HepG2 (cell line): ENCODE measurements around the gene XRCC3. TPM values are rescaled to one million over a fixed set of nuclear protein-coding genes. Genes with fewer than 3 reads are reported as not detected.

Source experiments
- ATAC-seq: fragments of 200-7000 bp; cut with Tn5 transposase; 3 replicates; pipeline ENCODE4 v1.9.1; 2020; ENCODE audit warnings: mild to moderate bottlenecking, moderate library complexity
- BruUV-seq: library from RNA; stranded (reverse); fragments of 400-500 nt; replicated peaks from 2 replicates; lab custom pipeline; 2021; lab: Mats Ljungman, UMichigan
- CTCF ChIA-PET: fragments of 300-600 bp; formaldehyde crosslinking; extraction: SDS; loops from one replicate; lab custom pipeline; 2021; ENCODE audit warnings: low total read pairs, inconsistent platforms, low intra/inter-chr PET ratio; lab: Yijun Ruan, JAX
- POLR2A ChIA-PET: fragments of 350-600 bp; sonication (Branson Sonifier 250); formaldehyde crosslinking; loops from one replicate; lab custom pipeline; 2020; ENCODE audit warnings: antibody characterized with exemption, inconsistent platforms; lab: Yijun Ruan, JAX
- DNase-seq: peaks from one replicate; pipeline ENCODE4 v3.0.0-alpha.2; 2015; ENCODE audit warnings: low spot score
- FAIRE-seq: peaks from 3 replicates; lab custom pipeline; 2011; peaks lifted over from hg19 to GRCh38; lab: Jason Lieb, UNC
- H2AFZ ChIP-seq: one replicate; pipeline ENCODE4 v1.6.1; 2011; ENCODE audit warnings: low read length, inconsistent platforms
- H3K27ac ChIP-seq: fragments of 300-600 bp; 3 replicates; pipeline ENCODE4 v1.8.0; 2011; ENCODE audit warnings: mixed run types, mild to moderate bottlenecking, mixed read lengths, low read length, inconsistent platforms; ENCODE audit not compliant: insufficient read depth; ENCODE audit errors: extremely low read length
- H3K27me3 ChIP-seq, 2 experiments: fragments of 200-600 bp in 1 of 2; 2 replicates in 1 of 2; 3 replicates in 1 of 2; pipeline versions ENCODE4 v1.6.0 to v1.8.0; 2011; ENCODE audit warnings: low read length in 2 of 2, mild to moderate bottlenecking in 2 of 2, moderate library complexity in 2 of 2, inconsistent platforms in 1 of 2; ENCODE audit not compliant: insufficient read depth in 2 of 2, control insufficient read depth in 1 of 2
- H3K36me3 ChIP-seq, 2 experiments: fragments of 200-600 bp in 1 of 2; replicated peaks in 1 of 2; 2 replicates in 1 of 2; 3 replicates in 1 of 2; pipeline versions ENCODE4 v1.5.1 to v1.8.0; 2011; ENCODE audit warnings: low read length in 2 of 2, inconsistent platforms in 1 of 2; ENCODE audit not compliant: insufficient read depth in 2 of 2, control insufficient read depth in 1 of 2
- H3K4me1 ChIP-seq: 2 replicates; pipeline ENCODE4 v1.5.1; 2012; ENCODE audit warnings: low read length, inconsistent platforms; ENCODE audit not compliant: insufficient read depth
- H3K4me2 ChIP-seq: 2 replicates; pipeline ENCODE4 v1.6.0; 2011; ENCODE audit warnings: low read depth, low read length, inconsistent platforms
- H3K4me3 ChIP-seq, 3 experiments: fragments of 200-600 bp in 1 of 3; sonication (generic), shearing (Covaris generic) in 1 of 3; replicated peaks in 1 of 3; 2 replicates each; pipeline ENCODE4 v1.5.1; 2011 to 2016; ENCODE audit warnings: low read length in 3 of 3, inconsistent platforms in 2 of 3, low read depth in 2 of 3, mild to moderate bottlenecking in 2 of 3, control low read depth in 1 of 3, mixed read lengths in 1 of 3; ENCODE audit not compliant: insufficient read depth in 1 of 3
- H3K79me2 ChIP-seq: one replicate; pipeline ENCODE4 v1.6.1; 2011; ENCODE audit warnings: low read length, inconsistent platforms; ENCODE audit not compliant: insufficient read depth
- H3K9ac ChIP-seq: 2 replicates; pipeline ENCODE4 v1.6.0; 2011; ENCODE audit warnings: mild to moderate bottlenecking, low read depth, low read length, inconsistent platforms; ENCODE audit not compliant: insufficient read depth
- H3K9me3 ChIP-seq: 2 replicates; pipeline ENCODE4 v1.5.1; 2012; ENCODE audit warnings: mild to moderate bottlenecking, low read length
- H4K20me1 ChIP-seq: 2 replicates; pipeline ENCODE4 v1.6.0; 2011; ENCODE audit warnings: inconsistent platforms, mild to moderate bottlenecking, low read length, moderate library complexity; ENCODE audit not compliant: insufficient read depth
- CHD4 ChIP-seq: fragments of 200-600 bp; sonication (generic); IDR thresholded peaks from 2 replicates; pipeline ENCODE4 v1.7.0; 2017; ENCODE audit warnings: mild to moderate bottlenecking, low read length, borderline replicate concordance
- KAT2B ChIP-seq: fragments of 150-350 bp; IDR thresholded peaks from 2 replicates; pipeline ENCODE4 v1.6.1; 2014; ENCODE audit warnings: low read depth, low read length, borderline replicate concordance
- MXD1 ChIP-seq: sonication (generic); formaldehyde crosslinking; IDR thresholded peaks from 2 replicates; pipeline ENCODE4 v1.4.0; 2020; ENCODE audit warnings: mild to moderate bottlenecking, missing genetic modification reagents
- ZBTB20 ChIP-seq: sonication (generic); formaldehyde crosslinking; IDR thresholded peaks from 2 replicates; pipeline ENCODE4 v1.8.1; 2023; ENCODE audit warnings: missing genetic modification reagents, low read depth, mild to moderate bottlenecking, borderline replicate concordance
- ZMYM2 ChIP-seq: sonication (generic); formaldehyde crosslinking; IDR thresholded peaks from 2 replicates; pipeline ENCODE4 v1.8.0; 2022; ENCODE audit warnings: mild to moderate bottlenecking, missing genetic modification reagents
- ZNF605 ChIP-seq: sonication (generic); formaldehyde crosslinking; IDR thresholded peaks from 2 replicates; pipeline ENCODE4 v1.8.0; 2022; ENCODE audit warnings: mild to moderate bottlenecking, missing genetic modification reagents
- ZNF776 ChIP-seq: sonication (generic); formaldehyde crosslinking; IDR thresholded peaks from 2 replicates; pipeline ENCODE4 v1.4.0; 2020; ENCODE audit warnings: mild to moderate bottlenecking, missing genetic modification reagents
- WGBS: methylation state at CpG from one replicate; pipeline ENCODE4 v1.1.6; 2017; ENCODE audit warnings: low lambda C conversion rate; 5-methylcytosine and 5-hydroxymethylcytosine counted together
- in situ Hi-C: cut with HindIII; loops from 2 replicates; pipeline ENCODE4 v1.10.0; 2017; ENCODE audit warnings: low pct_unique_long_range_greater_than_20kb; ENCODE audit not compliant: extremely low pct_ligation_motif_present
- intact Hi-C: fragments of 100-400 bp; cut with micrococcal nuclease; formaldehyde crosslinking; loops from one replicate; pipeline ENCODE4 v1.10.0; 2022; ENCODE audit not compliant: unreplicated experiment
- polyA plus RNA-seq, 8 experiments: library from polyadenylated mRNA; depleted of rRNA in 3 of 8; stranded (reverse) in 7 of 8; unstranded in 1 of 8; fragments of >200 nt; fragmentation: Illumina TruSeq in 4 of 8; extraction: Trizol in 4 of 8; gene quantifications; 2 replicates each; pipeline versions ENCODE4 v1.2.1 to v1.2.3, GENCODE V29; 2011 to 2016; ENCODE audit warnings: low read depth in 4 of 8, missing spikeins in 1 of 8, mixed read lengths in 1 of 8; ENCODE audit not compliant: insufficient read depth in 1 of 8
- total RNA-seq, 5 experiments: library from RNA; depleted of rRNA; stranded (reverse); fragments of >200 nt; fragmentation: Illumina TruSeq; extraction: Trizol; gene quantifications; 2 replicates each; pipeline ENCODE4 v1.2.3, GENCODE V29; 2016; ENCODE audit warnings: low read depth in 1 of 5
- TF ChIP-seq, protein P1 (sequence below): sonication (generic); formaldehyde crosslinking; IDR thresholded peaks from 2 replicates; pipeline ENCODE4 v1.4.0; 2020; ENCODE audit warnings: missing genetic modification reagents, mild to moderate bottlenecking, borderline replicate concordance
- TF ChIP-seq, protein P2 (sequence below): sonication (generic); formaldehyde crosslinking; IDR thresholded peaks from 2 replicates; pipeline ENCODE4 v1.4.0; 2020; ENCODE audit warnings: mild to moderate bottlenecking, missing genetic modification reagents
- TF ChIP-seq, protein P3 (sequence below): sonication (generic); IDR thresholded peaks from 2 replicates; pipeline ENCODE4 v1.6.1; 2016; ENCODE audit warnings: low read depth, borderline replicate concordance

The XRCC3 gene
- total and polyA plus RNA-seq, 2 of the 13 experiments (the other 11 are each of a cell fraction or from before 2014, with no cell fraction given) = 5.4 to 25.8 TPM

- POLR2A ChIA-PET = no interaction called here
- intact Hi-C loops = no loop called here
- TF ChIP-seq, protein P1, sequence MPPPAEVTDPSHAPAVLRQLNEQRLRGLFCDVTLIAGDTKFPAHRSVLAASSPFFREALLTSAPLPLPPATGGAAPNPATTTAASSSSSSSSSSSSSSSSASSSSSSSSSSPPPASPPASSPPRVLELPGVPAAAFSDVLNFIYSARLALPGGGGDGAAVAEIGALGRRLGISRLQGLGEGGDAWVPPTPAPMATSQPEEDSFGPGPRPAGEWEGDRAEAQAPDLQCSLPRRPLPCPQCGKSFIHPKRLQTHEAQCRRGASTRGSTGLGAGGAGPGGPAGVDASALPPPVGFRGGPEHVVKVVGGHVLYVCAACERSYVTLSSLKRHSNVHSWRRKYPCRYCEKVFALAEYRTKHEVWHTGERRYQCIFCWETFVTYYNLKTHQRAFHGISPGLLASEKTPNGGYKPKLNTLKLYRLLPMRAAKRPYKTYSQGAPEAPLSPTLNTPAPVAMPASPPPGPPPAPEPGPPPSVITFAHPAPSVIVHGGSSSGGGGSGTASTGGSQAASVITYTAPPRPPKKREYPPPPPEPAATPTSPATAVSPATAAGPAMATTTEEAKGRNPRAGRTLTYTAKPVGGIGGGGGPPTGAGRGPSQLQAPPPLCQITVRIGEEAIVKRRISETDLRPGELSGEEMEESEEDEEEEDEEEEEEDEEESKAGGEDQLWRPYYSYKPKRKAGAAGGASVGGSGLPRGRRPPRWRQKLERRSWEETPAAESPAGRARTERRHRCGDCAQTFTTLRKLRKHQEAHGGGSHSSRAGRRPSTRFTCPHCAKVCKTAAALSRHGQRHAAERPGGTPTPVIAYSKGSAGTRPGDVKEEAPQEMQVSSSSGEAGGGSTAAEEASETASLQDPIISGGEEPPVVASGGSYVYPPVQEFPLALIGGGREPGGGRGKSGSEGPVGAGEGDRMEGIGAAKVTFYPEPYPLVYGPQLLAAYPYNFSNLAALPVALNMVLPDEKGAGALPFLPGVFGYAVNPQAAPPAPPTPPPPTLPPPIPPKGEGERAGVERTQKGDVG (CRISPR knock-in tag) = no peak
- TF ChIP-seq ZNF776 (0 out of 2 replicates have a peak, but pooled peaks have one; percentile 29), MXD1 (CRISPR knock-in tag) (no peak), CHD4 (no peak), KAT2B (no peak), ZNF605 (CRISPR knock-in tag) (0 out of 2 replicates have a peak, but pooled peaks have one; percentile 22), ZBTB20 (CRISPR knock-in tag) (no peak), ZMYM2 (CRISPR knock-in tag) (0 out of 2 replicates have a peak, but pooled peaks have one; percentile 35)
- TF ChIP-seq, protein P2, sequence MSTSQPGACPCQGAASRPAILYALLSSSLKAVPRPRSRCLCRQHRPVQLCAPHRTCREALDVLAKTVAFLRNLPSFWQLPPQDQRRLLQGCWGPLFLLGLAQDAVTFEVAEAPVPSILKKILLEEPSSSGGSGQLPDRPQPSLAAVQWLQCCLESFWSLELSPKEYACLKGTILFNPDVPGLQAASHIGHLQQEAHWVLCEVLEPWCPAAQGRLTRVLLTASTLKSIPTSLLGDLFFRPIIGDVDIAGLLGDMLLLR (CRISPR knock-in tag) = no peak
- TF ChIP-seq, protein P3, sequence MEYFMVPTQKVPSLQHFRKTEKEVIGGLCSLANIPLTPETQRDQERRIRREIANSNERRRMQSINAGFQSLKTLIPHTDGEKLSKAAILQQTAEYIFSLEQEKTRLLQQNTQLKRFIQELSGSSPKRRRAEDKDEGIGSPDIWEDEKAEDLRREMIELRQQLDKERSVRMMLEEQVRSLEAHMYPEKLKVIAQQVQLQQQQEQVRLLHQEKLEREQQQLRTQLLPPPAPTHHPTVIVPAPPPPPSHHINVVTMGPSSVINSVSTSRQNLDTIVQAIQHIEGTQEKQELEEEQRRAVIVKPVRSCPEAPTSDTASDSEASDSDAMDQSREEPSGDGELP = no peak
- TF ChIP-seq, all 625 proteins: peak for 3
- peaks cover 36% of the 10 kb centered on the region for H3K4me1 ChIP-seq
- 66% methylated on average over 16 of the region's 16 CpGs for WGBS
- in situ Hi-C loops = no loop called here
- peaks cover 36% of the 10 kb centered on the region for H3K79me2 ChIP-seq
- CTCF ChIA-PET = no interaction called here
- H2AFZ ChIP-seq = no peak overlapping the region
- no peaks in the 10 kb centered on the region; the same call in 1 of the 2 replicates for H4K20me1 ChIP-seq
- H3K27me3 ChIP-seq = no peaks in the 10 kb centered on the region
- FAIRE-seq (no peak), DNase-seq (no peak), ATAC-seq (no peak)
- BruUV-seq = TSS peak; percentile 75
- H3K9ac ChIP-seq = peak overlapping the region; percentile 84
- peak overlapping the region; percentile 58 to 80 (median 64); a peak in 4 of 6 replicates for H3K4me3 ChIP-seq
- peak overlapping the region; percentile 81 for H3K27ac ChIP-seq
- peaks cover under 1 to 8% of the 10 kb centered on the region in 2 experiments; a peak in 1 of 5 replicates for H3K36me3 ChIP-seq
- H3K4me2 ChIP-seq = peak overlapping the region; percentile 77
- no peaks in the 10 kb centered on the region for H3K9me3 ChIP-seq
These were observed 1.1 kb downstream of the XRCC3 start for GRCh38 chr14:103714063-103714724.
